NCI-H1694 (cell line): ENCODE measurements around the gene NANOGP8.
"Not testable (repeated sequence)": the region's sequence is repeated elsewhere in the genome, so short reads cannot be mapped to it uniquely, and the experiment has no call there.

Experiments
- DNase-seq: peaks from one replicate; lab custom pipeline; 2025; lab: John Stamatoyannopoulos, UW

Gene NANOGP8

DNA sequence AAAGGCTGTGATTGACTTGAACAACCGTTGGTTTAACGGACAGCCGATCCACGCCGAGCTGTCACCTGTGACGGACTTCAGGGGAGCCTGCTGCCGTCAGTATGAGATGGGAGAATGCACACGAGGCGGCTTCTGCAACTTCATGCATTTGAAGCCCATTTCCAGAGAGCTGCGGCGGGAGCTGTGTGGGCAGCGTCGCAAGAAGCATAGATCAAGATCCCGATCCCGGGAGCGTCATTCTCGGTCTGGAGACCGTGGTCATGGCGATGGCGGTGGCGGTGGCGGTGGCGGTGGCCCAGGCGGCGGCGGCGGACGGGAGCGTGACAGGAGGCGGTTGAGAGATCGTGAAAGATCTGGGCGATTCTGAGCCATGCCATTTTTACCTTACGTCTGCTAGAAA is 7.8 kb upstream of the NANOGP8 start:
- DNase-seq: no peak

DNA sequence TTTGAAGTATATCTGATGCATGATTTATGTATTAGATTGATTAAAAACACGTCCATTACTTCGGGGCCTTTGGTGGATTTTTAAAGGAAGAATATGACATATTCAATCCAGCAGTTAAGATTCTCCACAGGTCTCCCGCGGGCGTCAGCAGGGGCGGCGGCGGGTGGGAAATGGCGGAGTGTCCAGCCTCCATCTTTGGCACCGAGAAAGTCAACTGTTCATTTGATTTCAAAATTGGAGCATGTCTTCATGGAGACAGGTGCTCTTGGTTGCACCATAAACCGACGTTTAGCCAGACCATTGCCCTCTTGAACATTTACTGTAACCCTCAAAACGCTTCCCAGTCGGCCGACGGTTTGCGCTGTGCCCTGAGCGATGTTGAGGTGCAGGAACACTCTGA is 7.2 kb upstream of the NANOGP8 start:
- no peak for DNase-seq

- DNase-seq: no peak
These were observed 5.2 kb upstream of the NANOGP8 start for GRCh38 chr15:35090104-35090807.

- no peak for DNase-seq
These were observed 4.5 kb upstream of the NANOGP8 start for GRCh38 chr15:35089551-35089950.

DNA sequence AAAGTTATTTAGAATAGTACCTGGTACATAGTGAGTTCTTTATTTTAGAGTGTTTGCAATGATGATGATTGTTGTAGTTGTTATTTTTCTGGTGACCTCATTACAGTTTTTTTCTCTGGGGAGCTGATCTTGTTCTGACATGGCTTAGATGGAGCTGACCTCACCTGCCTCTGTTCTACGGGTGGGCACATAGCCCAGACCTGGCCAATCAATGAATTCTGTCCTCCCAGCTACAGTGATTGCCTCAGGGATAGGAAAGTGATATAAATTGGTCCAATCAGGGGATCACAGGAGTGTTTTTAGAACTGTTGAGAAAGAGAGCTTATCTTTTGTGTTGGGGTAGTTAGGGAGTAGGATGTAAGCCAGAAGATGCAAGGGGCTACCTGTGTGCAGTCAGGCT is 3.2 kb upstream of the NANOGP8 start:
- DNase-seq: no peak

DNA sequence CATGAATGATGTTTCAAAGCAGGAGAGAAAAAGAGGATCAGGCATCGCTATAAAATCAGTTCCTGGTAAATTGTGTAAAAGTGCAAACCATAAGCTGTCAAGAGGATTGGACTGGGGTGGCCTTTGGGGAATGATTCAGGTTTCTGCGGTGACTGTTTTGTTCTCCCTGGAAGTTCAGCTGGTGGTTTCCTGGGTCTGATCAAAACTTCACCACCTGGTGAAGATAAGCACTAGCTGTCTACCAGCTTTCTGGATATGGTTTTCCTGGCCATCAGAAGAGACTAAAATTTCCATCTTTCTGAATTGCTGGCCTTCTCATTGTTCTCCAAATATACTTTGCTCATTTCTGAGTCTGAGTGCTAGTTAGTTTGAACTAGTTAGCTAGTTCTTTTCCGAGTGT is 2.7 kb upstream of the NANOGP8 start:
- DNase-seq: no peak

GRCh38 chr15:35082371-35083348 is 2.4 kb downstream of the NANOGP8 start:
- DNase-seq: not testable (repeated sequence)

DNA sequence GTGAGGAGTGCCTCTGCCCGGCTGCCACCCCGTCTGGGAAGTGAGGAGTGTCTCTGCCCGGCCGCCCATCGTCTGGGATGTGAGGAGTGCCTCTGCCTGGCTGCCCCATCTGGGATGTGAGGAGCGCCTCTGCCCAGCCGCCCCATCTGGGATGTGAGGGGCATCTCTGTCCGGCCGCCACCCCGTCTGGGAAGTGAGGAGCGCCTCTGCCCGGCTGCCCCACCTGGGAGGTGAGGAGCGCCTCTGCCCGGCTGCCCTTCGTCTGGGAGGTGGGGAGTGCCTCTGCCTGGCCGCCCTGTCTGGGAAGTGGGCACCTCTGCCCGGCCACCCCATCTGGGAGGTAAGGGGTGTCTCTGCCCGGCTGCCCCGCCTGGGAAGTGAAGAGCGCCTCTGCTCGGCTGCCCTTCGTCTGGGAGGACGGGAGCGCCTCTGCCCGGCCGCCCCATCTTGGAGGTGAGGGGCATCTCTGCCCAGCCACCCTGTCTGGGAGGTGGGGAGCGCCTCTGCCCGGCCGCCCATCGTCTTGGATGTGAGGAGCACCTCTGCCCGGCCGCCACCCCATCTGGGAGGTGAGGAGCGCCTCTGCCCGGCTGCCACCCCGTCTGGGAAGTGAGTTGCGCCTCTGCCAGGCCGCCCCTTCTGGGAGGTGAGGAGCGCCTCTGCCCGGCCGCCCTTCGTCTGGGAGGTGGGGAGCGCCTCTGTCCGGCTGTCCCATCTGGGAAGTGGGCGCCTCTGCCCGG is 3.3 kb downstream of the NANOGP8 start:
- not testable (repeated sequence) for DNase-seq

DNA sequence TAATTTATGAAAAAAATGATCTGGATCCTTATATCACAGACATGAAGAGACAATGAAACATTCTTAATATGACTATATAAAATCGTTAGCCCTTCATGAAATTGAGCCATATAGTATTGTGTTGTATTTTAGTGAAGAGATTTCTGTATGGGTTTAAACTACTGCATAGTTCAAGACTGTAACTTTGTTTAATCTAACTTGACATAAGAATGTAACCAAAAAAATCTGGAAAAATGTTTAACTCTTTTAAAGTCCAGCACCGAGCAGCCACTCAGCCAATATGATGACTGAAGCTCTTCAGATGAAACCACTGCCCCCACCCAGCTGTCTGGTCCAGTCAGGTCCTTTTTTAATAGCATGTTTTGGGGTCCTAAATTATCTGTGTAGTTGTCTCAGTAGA is 4.9 kb downstream of the NANOGP8 start:
- no peak for DNase-seq

DNA sequence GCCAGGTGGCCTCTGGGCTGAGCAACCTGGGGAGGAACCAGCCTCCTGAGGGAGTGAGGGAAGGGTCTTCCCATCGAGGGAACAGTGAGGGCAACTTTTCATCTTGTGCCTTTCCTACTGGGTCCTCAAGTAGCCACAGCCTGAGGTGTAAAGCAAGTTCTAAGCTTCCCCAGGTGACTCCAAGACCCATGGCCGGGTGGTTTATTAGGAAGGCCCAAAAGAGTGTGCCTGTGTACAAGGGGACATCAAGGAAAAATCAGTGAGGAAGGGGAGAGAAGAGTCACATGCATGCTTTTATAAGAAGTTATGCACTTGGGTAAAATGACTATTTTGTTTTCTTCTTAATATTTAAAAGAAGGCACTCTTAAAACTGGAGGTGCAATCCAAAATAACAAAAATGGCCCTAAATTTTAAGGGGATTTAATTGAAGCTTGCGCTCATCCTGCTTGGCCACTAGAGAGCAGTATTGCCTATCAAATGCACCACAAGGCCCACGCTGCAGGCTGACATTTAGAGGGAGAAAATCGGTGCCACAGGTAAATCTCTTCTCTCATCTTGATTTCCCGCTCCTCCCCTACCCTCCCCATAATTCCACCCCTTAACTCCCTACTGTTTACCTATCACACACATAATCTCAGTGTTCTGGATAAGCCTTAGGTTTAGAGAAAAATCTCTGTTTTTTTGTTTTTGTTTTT is 6.7 kb downstream of the NANOGP8 start:
- DNase-seq: no peak

DNA sequence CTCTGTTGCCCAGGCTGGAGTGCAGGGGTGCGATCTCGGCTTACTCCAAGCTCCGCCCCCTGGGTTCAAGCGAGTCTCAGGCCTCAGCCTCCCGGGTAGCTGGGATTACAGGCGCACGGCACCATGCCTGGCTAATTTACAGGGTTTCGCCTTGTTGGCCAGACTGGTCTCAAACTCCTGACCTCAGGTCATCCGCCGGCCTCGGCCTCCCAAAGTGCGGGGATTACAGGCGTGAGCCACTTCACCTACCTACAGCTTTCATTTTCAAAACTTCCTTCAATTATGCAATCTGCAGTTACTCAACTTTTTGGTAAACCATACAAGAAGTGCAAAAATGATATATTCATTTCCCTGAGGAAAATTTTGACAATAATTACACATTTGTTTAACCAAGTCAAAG is 14.0 kb downstream of the NANOGP8 start:
- DNase-seq: no peak

GRCh38 chr15:35068846-35069475 is 16.1 kb downstream of the NANOGP8 start:
- no peak for DNase-seq

DNA sequence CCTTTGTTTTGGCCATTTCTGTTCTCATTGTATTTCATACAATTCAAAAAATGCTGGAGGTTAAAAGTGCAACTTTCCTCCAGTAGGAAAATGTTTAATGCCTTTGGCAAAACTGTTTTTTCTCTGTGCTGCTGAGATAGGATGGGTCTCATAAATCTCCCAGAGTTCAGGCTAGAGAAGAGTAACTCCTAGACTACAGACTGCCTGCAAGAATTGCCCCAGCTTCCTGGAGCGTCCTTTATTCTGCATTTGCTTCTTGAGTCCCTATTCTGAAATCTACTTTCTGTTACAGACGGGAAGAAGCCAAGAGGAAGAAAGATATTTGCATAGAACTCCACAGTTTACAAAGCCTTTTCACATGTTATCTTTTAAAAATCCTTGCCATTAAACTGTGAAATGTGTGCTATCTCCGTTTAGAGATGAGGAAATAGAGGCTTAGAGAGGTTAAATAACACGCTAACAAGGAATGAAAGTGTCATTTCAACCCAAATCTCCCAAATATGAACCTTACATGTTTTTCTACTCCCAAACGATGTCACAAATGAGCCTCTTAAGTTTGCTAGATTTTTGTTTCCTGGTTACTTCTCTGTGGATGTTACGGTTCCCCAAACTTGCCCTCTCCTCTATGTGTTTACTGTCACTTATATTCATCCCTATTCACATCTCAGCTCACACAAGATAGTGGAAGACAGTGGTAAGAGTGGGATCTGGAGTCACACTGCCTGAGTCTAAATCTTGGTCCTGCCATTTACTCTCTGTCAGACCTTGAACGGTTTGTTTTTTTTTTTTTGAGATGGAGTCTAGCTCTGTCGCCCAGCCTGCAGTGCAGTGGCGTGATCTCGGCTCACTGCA is 17.4 kb downstream of the NANOGP8 start:
- DNase-seq: no peak

DNA sequence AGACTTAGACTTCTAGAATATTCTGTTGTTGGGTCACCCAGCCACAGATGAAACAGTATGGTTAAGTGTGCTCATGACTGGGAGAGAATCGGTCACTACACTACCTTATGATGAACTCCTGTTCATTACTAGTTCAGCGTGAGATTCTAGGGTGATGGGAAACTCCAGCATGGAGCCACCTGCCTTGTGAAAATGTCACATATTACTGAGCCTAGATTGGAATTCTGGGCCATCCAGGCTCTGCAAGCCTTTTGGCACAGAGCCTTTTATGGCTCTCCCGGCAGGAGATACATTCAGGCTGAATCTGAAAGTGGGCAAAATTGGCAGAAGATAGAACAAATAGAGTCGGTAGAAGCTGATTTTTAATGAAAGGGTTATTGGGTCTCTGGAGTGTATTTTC is 19.0 kb downstream of the NANOGP8 start:
- no peak for DNase-seq

- DNase-seq: no peak
These were observed 20.4 kb downstream of the NANOGP8 start for GRCh38 chr15:35064576-35065190.

- no peak for DNase-seq
These were observed 22.4 kb downstream of the NANOGP8 start for GRCh38 chr15:35062738-35063099.

DNA sequence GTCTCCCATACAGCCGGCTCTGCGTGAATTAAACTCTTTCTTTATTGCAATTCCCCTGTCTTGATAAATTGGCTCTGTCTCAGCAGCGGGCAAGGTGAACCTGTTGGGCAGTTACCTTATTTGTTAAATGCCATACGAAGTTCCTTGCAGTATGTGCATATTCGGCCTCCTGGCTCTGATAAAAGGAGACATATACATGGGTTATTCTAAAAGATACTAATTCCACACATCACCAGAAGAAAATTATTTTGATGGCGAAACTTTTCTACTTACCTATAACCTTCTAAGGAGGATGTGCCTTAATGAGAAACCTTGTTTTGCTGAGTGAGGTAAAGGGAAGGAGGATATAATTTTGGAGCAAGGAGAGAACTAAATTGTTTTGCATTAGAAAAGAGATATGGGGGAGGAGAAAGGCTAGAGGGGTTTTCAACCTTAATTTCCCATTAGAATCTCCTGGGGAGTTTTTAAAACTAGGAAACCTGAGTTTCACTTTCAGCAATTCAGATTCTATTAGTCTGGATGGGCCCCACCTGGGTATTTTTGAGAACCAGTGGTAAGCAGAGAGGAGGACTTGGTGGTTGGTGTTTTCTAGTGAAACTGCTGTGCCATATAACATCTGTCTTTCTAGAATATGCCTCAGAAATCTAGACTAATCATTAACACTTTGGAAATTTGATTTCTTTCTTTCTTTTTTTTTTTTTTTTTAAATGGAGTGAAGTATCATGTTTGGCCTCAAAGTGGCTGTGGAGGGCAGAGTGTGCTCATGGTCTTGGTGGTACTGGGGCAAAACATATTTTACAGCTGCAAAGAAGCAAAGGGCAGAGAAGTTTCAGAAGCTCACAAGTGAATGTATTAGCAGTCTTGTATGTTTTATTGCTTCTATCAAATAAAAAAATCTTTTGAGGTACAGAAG is 23.0 kb downstream of the NANOGP8 start:
- DNase-seq: no peak

- no peak for DNase-seq
These were observed 23.8 kb downstream of the NANOGP8 start for GRCh38 chr15:35061161-35061824.
